OCI-LY3 (cell line): ENCODE results near the gene OR52N4.

Source experiments
- H2AFZ ChIP-seq: fragments of 200-600, 300-600 bp; shearing (Covaris generic); 2 replicates; pipeline ENCODE4 v1.6.0; 2014; ENCODE audit warnings: antibody characterized with exemption, low read depth, low read length
- H3K27ac ChIP-seq: fragments of 200-600, 300-600 bp; sonication (generic); 2 replicates; pipeline ENCODE4 v1.5.1; 2014; ENCODE audit warnings: mild to moderate bottlenecking, low read length, moderate library complexity, mixed read lengths
- H3K27me3 ChIP-seq: fragments of 200-600, 300-600 bp; sonication (generic); 2 replicates; pipeline ENCODE4 v1.6.1; 2014; ENCODE audit warnings: low read depth, low read length, mixed read lengths
- H3K36me3 ChIP-seq: fragments of 200-600, 300-600 bp; sonication (generic); replicated peaks from 2 replicates; pipeline ENCODE3; 2014; ENCODE audit warnings: low read depth, low read length, mixed read lengths
- H3K4me1 ChIP-seq: fragments of 300-600, 200-600 bp; sonication (generic); 2 replicates; pipeline ENCODE4 v1.6.1; 2014; ENCODE audit warnings: low read length, mixed read lengths
- H3K4me2 ChIP-seq: fragments of 200-600, 300-600 bp; sonication (generic); 2 replicates; pipeline ENCODE4 v1.6.1; 2014; ENCODE audit warnings: low read length, mixed read lengths
- H3K4me3 ChIP-seq: fragments of 300-600, 200-600 bp; sonication (generic); 2 replicates; pipeline ENCODE4 v1.5.1; 2014; ENCODE audit warnings: antibody characterized with exemption, mild to moderate bottlenecking, low read length, moderate library complexity
- H3K79me2 ChIP-seq: fragments of 300-600, 200-600 bp; shearing (Covaris generic); 2 replicates; pipeline ENCODE4 v1.6.1; 2014; ENCODE audit warnings: mild to moderate bottlenecking, low read length, mixed read lengths
- H3K9ac ChIP-seq: fragments of 300-600, 200-600 bp; shearing (Covaris generic); 2 replicates; pipeline ENCODE4 v1.6.0; 2014; ENCODE audit warnings: mild to moderate bottlenecking, low read length, moderate library complexity
- H3K9me3 ChIP-seq: fragments of 200-600, 300-600 bp; shearing (Covaris generic); 2 replicates; pipeline ENCODE4 v1.6.1; 2014; ENCODE audit warnings: low read length, mixed read lengths; ENCODE audit not compliant: insufficient read depth
- H4K20me1 ChIP-seq: fragments of 200-600, 300-600 bp; sonication (generic); 2 replicates; pipeline ENCODE4 v1.6.1; 2016; ENCODE audit warnings: low read length, mixed read lengths; ENCODE audit not compliant: insufficient read depth
- CTCF ChIP-seq: fragments of 200-600, 300-600 bp; sonication (generic); IDR thresholded peaks from 2 replicates; pipeline ENCODE4 v1.5.1; 2014; ENCODE audit warnings: antibody characterized with exemption, low read length, low read depth
- EZH2phosphoT487 ChIP-seq: fragments of 200-600 bp; shearing (Covaris generic); IDR thresholded peaks from 2 replicates; pipeline ENCODE4 v1.6.1; 2018; ENCODE audit warnings: antibody characterized with exemption, mixed run types, low read depth

Gene OR52N4

GRCh38 chr11:5736396-5736795, 17.6 kb upstream of the OR52N4 start, which contains the start of gene OR56B1:
OR56B1 (plus strand) TSS chr11:5736448; CDS start chr11:5736517, 69 bp downstream.
- Histone ChIP-seq H3K4me3 (no peak within 1 kb of the TSS), H3K9me3 (no peaks in the 10 kb centered on the region), H3K4me2 (no peak within 1 kb of the TSS), H3K36me3 (no peaks in the 10 kb centered on the region), H2AFZ (no peak within 1 kb of the TSS), H3K4me1 (no peaks in the 10 kb centered on the region), H3K27me3 (peaks cover 11% of the 10 kb centered on the region; the same call in 1 of the 2 replicates), H3K27ac (no peak within 1 kb of the TSS), H4K20me1 (no peaks in the 10 kb centered on the region), H3K9ac (no peak within 1 kb of the TSS), H3K79me2 (no peaks in the 10 kb centered on the region)
- TF ChIP-seq CTCF (no peak), EZH2phosphoT487 (no peak)

- Histone ChIP-seq H3K4me3 (no peak overlapping the region), H3K9ac (no peak overlapping the region), H3K9me3 (no peaks in the 10 kb centered on the region), H4K20me1 (no peaks in the 10 kb centered on the region), H3K27me3 (peaks cover 8% of the 10 kb centered on the region; the same call in 1 of the 2 replicates), H3K4me1 (no peaks in the 10 kb centered on the region), H3K4me2 (no peak overlapping the region), H2AFZ (no peak overlapping the region), H3K79me2 (no peaks in the 10 kb centered on the region), H3K36me3 (no peaks in the 10 kb centered on the region), H3K27ac (no peak overlapping the region)
- TF ChIP-seq CTCF (no peak), EZH2phosphoT487 (no peak)
These were observed 17.0 kb upstream of the OR52N4 start for GRCh38 chr11:5737091-5737490.

GRCh38 chr11:5737670-5738392, 16.2 kb upstream of the OR52N4 start:
- Histone ChIP-seq H3K79me2 (no peaks in the 10 kb centered on the region), H4K20me1 (no peaks in the 10 kb centered on the region), H3K9ac (no peak overlapping the region), H3K36me3 (no peaks in the 10 kb centered on the region), H3K4me3 (no peak overlapping the region), H3K4me2 (no peak overlapping the region), H2AFZ (no peak overlapping the region), H3K27ac (no peak overlapping the region), H3K9me3 (no peaks in the 10 kb centered on the region), H3K4me1 (no peaks in the 10 kb centered on the region), H3K27me3 (peaks cover 7% of the 10 kb centered on the region; the same call in 1 of the 2 replicates)
- TF ChIP-seq EZH2phosphoT487 (no peak), CTCF (no peak)

GRCh38 chr11:5738431-5738830, 15.6 kb upstream of the OR52N4 start:
- no peak overlapping the region for H2AFZ ChIP-seq
- H3K9ac ChIP-seq, result no peak overlapping the region
- H3K27ac ChIP-seq, result no peak overlapping the region
- peaks cover 7% of the 10 kb centered on the region; the same call in 1 of the 2 replicates for H3K27me3 ChIP-seq
- H3K79me2 ChIP-seq, result no peaks in the 10 kb centered on the region
- no peaks in the 10 kb centered on the region for H3K9me3 ChIP-seq
- H3K4me2 ChIP-seq, result no peak overlapping the region
- H3K4me3 ChIP-seq, result no peak overlapping the region
- no peaks in the 10 kb centered on the region for H3K36me3 ChIP-seq
- H3K4me1 ChIP-seq, result no peaks in the 10 kb centered on the region
- no peaks in the 10 kb centered on the region for H4K20me1 ChIP-seq
- no peak for TF ChIP-seq EZH2phosphoT487
- TF ChIP-seq CTCF, result no peak
